ENCODE results near the gene FSTL5. TPM values are rescaled to one million over a fixed set of nuclear protein-coding genes. Genes with fewer than 3 reads are reported as not detected.

FSTL5 gene
- total RNA-seq, 1 experiment from 2014 or later, result 0.55 TPM

GRCh38 chr4:161704653-161705052 is 459.1 kb downstream of the FSTL5 start:
- ATAC-seq, result peak; percentile 51

GRCh38 chr4:161704040-161704439 is 459.8 kb downstream of the FSTL5 start:
- Mint-ChIP-seq H3K36me3 (no peaks in the 10 kb centered on the region), H3K4me3 (no peak overlapping the region), H3K27ac (no peak overlapping the region), H3K4me1 (no peaks in the 10 kb centered on the region), H3K9me3 (no peaks in the 10 kb centered on the region), H3K27me3 (ENCODE audit: low read depth) (no peaks in the 10 kb centered on the region)
- ChIA-PET POLR2A (no interaction called here), CTCF (interaction anchor here (1.0 kb wide), 1 partner anchor 461 kb away, joined by 3 read pairs; no protein-coding TSS in a partner anchor)
- ATAC-seq, result no peak
- no peak for DNase-seq (ENCODE audit: low spot score)
- no peak for TF ChIP-seq E2F1 (CRISPR knock-in tag; IDR thresholded peaks at IDR 0.05)
- TF ChIP-seq SMAD4 (CRISPR knock-in tag; IDR thresholded peaks at IDR 0.05), result no peak
- no peak for TF ChIP-seq STAT6 (CRISPR knock-in tag; conservative IDR thresholded peaks at IDR 0.05; ENCODE audit: low read depth)
- no peak for TF ChIP-seq PRDM15 (CRISPR knock-in tag; IDR thresholded peaks at IDR 0.05)
- TF ChIP-seq E2F4 (CRISPR knock-in tag; IDR thresholded peaks at IDR 0.05; ENCODE audit: borderline replicate concordance, low read depth), result no peak

More at GRCh38 chr4:161704653-161705052, 459.1 kb downstream of the FSTL5 start:
- DNase-seq (ENCODE audit: low spot score), result no peak
- H3K4me3 Mint-ChIP-seq, result no peak overlapping the region
- no peak overlapping the region for H3K27ac Mint-ChIP-seq
- H3K4me1 Mint-ChIP-seq, result no peaks in the 10 kb centered on the region
- CTCF ChIA-PET, result no interaction called here
- no peaks in the 10 kb centered on the region for H3K9me3 Mint-ChIP-seq
- TF ChIP-seq OVOL2 (CRISPR knock-in tag; IDR thresholded peaks at IDR 0.05; ENCODE audit: borderline replicate concordance) (no peak), HMGXB4 (CRISPR knock-in tag; IDR thresholded peaks at IDR 0.05) (no peak), NR1H2 (CRISPR knock-in tag; IDR thresholded peaks at IDR 0.05) (no peak), ATF6 (CRISPR knock-in tag; IDR thresholded peaks at IDR 0.05) (no peak), MAX (CRISPR knock-in tag; IDR thresholded peaks at IDR 0.05) (no peak), KAT7 (CRISPR knock-in tag; IDR thresholded peaks at IDR 0.05; ENCODE audit: borderline replicate concordance) (no peak), ATF2 (CRISPR knock-in tag; IDR thresholded peaks at IDR 0.05; ENCODE audit: borderline replicate concordance, low read depth) (no peak), NFE2L1 (CRISPR knock-in tag; IDR thresholded peaks at IDR 0.05) (no peak), ETV6 (CRISPR knock-in tag; IDR thresholded peaks at IDR 0.05) (no peak), TEAD1 (CRISPR knock-in tag; IDR thresholded peaks at IDR 0.05) (no peak)
- H3K27me3 Mint-ChIP-seq (ENCODE audit: low read depth), result no peaks in the 10 kb centered on the region
- H3K36me3 Mint-ChIP-seq, result no peaks in the 10 kb centered on the region
- POLR2A ChIA-PET, result no interaction called here
